Smooth muscle cell (in vitro differentiated cells): ENCODE measurements around the gene C16orf95. TPM values are rescaled to one million over a fixed set of nuclear protein-coding genes. Genes with fewer than 3 reads are reported as not detected.

Experiments
- DNase-seq: peaks from one replicate; lab custom pipeline; 2025; ENCODE audit not compliant: unreplicated experiment; lab: John Stamatoyannopoulos, UW
- H2AFZ ChIP-seq: fragments of 200-600 bp; sonication (generic); 2 replicates; pipeline ENCODE4 v1.6.0; 2016; ENCODE audit warnings: antibody characterized with exemption, low read depth, mild to moderate bottlenecking
- H3F3A ChIP-seq: fragments of 200-600 bp; sonication (generic); 2 replicates; pipeline ENCODE4 v1.6.0; 2017; ENCODE audit warnings: antibody characterized with exemption, low read depth
- H3K27ac ChIP-seq: fragments of 200-600 bp; sonication (generic); 2 replicates; pipeline ENCODE4 v1.5.1; 2016; ENCODE audit warnings: low read depth, mild to moderate bottlenecking
- H3K27me3 ChIP-seq: fragments of 200-600 bp; sonication (generic); 2 replicates; pipeline ENCODE4 v1.6.1; 2016; ENCODE audit warnings: low read depth, mild to moderate bottlenecking
- H3K36me3 ChIP-seq: fragments of 200-600 bp; sonication (generic); 2 replicates; pipeline ENCODE4 v1.5.1; 2016; ENCODE audit warnings: low read depth
- H3K4me1 ChIP-seq: fragments of 200-600 bp; sonication (generic); 2 replicates; pipeline ENCODE4 v1.5.1; 2016; ENCODE audit warnings: low read depth
- H3K4me2 ChIP-seq: fragments of 200-600 bp; sonication (generic); 2 replicates; pipeline ENCODE4 v1.6.0; 2016; ENCODE audit warnings: mild to moderate bottlenecking
- H3K4me3 ChIP-seq: fragments of 200-600 bp; sonication (generic); 2 replicates; pipeline ENCODE4 v1.5.1; 2016; ENCODE audit warnings: mild to moderate bottlenecking
- H3K79me2 ChIP-seq: fragments of 200-600 bp; sonication (generic); 2 replicates; pipeline ENCODE4 v1.6.0; 2016; ENCODE audit warnings: low read depth, mild to moderate bottlenecking
- H3K9ac ChIP-seq: fragments of 200-600 bp; sonication (generic); 2 replicates; pipeline ENCODE4 v1.6.0; 2016; ENCODE audit warnings: low read depth
- H3K9me3 ChIP-seq: fragments of 200-600 bp; sonication (generic); replicated peaks from 2 replicates; pipeline ENCODE4 v1.5.1; 2016; ENCODE audit warnings: low read depth
- H4K20me1 ChIP-seq: fragments of 200-600 bp; sonication (generic); 2 replicates; pipeline ENCODE4 v1.6.0; 2016; ENCODE audit warnings: low read depth
- WGBS: methylation state at CpG from one replicate; pipeline ENCODE4 v1.1.7; 2016; ENCODE audit warnings: low lambda C conversion rate; 5-methylcytosine and 5-hydroxymethylcytosine counted together
- polyA plus RNA-seq: library from polyadenylated mRNA; unstranded; fragments of >200 nt; fragmentation: Nextera tagmentation; extraction: Ambion mirVana; gene quantifications from 2 replicates; pipeline ENCODE4 v1.2.1, GENCODE V29; 2016
- total RNA-seq: library from RNA; depleted of rRNA; stranded (reverse); fragments of >200 nt; gene quantifications from 2 replicates; pipeline ENCODE4 v1.2.3, GENCODE V29; 2014
- TF ChIP-seq, protein P1 (sequence below): fragments of 200-600 bp; sonication (generic); IDR thresholded peaks from 2 replicates; pipeline ENCODE4 v1.5.1; 2017; ENCODE audit warnings: borderline replicate concordance, mild to moderate bottlenecking, antibody characterized with exemption; ENCODE audit not compliant: insufficient read depth, poor library complexity, severe bottlenecking

Gene C16orf95
- total and polyA plus RNA-seq, 2 experiments from 2014 or later, result 7.7 to 8.0 TPM

- Histone ChIP-seq H2AFZ (no peak overlapping the region), H3K4me1 (no peaks in the 10 kb centered on the region), H4K20me1 (peaks cover 22% of the 10 kb centered on the region), H3K27me3 (no peaks in the 10 kb centered on the region), H3K79me2 (no peaks in the 10 kb centered on the region), H3K4me3 (no peak overlapping the region), H3K36me3 (no peaks in the 10 kb centered on the region), H3F3A (no peaks in the 10 kb centered on the region), H3K27ac (no peak overlapping the region), H3K9ac (no peak overlapping the region), H3K9me3 (no peaks in the 10 kb centered on the region), H3K4me2 (no peak overlapping the region)
- 96% methylated on average over 41 of the region's 41 CpGs for WGBS
- DNase-seq, result no peak
- TF ChIP-seq, protein P1, sequence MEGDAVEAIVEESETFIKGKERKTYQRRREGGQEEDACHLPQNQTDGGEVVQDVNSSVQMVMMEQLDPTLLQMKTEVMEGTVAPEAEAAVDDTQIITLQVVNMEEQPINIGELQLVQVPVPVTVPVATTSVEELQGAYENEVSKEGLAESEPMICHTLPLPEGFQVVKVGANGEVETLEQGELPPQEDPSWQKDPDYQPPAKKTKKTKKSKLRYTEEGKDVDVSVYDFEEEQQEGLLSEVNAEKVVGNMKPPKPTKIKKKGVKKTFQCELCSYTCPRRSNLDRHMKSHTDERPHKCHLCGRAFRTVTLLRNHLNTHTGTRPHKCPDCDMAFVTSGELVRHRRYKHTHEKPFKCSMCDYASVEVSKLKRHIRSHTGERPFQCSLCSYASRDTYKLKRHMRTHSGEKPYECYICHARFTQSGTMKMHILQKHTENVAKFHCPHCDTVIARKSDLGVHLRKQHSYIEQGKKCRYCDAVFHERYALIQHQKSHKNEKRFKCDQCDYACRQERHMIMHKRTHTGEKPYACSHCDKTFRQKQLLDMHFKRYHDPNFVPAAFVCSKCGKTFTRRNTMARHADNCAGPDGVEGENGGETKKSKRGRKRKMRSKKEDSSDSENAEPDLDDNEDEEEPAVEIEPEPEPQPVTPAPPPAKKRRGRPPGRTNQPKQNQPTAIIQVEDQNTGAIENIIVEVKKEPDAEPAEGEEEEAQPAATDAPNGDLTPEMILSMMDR, result no peak
These were observed 16.6 kb upstream of the C16orf95 start for GRCh38 chr16:87333581-87334331.

DNA sequence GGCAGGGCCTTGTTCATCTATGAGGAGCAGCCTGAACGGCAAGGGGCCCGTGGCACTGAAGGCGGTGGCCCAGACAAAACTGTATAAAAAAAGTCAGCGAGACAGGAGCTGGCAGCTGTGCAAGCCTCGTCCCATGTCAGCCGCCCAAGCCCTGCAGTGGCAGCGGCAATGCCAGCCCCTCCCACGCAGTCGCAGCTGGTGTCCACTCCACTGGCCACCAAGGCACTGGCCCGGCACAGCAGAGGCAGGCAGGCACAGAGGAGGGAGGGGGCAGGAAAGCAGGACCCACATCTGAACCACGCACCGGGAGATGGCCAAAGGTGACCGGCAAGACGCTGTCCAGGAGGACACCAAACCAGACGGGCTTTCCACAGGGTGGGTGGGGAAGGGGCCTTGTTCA is 15.9 kb upstream of the C16orf95 start:
- Histone ChIP-seq H3K27ac (no peak overlapping the region), H2AFZ (no peak overlapping the region), H3F3A (no peaks in the 10 kb centered on the region), H3K27me3 (no peaks in the 10 kb centered on the region), H3K4me3 (no peak overlapping the region), H3K9ac (no peak overlapping the region), H4K20me1 (peaks cover 22% of the 10 kb centered on the region), H3K4me1 (no peaks in the 10 kb centered on the region), H3K36me3 (no peaks in the 10 kb centered on the region), H3K79me2 (no peaks in the 10 kb centered on the region), H3K9me3 (no peaks in the 10 kb centered on the region), H3K4me2 (no peak overlapping the region)
- WGBS, result 94% methylated on average over 14 of the region's 15 CpGs
- no peak for DNase-seq
- TF ChIP-seq, protein P1, result no peak

DNA sequence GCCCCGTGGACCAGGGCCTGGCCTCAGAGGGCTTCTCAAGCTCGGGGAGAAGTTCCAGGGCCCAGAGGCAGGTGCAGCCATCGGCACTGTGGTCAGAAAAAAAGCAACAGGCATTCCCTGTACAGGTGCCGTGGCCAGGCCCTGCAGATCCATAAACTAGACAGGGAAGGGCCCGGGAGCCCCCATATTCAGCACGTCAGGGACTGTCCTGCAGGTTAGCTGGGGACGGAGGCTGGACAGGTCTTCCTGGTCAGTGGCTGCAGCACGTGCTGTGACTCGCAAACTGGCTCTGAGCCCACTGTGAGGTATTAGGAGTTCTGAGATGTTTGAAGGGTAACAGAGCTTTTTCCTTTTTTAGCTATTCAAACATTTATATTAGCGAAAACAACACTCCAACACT is 15.0 kb upstream of the C16orf95 start:
- Histone ChIP-seq H3K9me3 (no peaks in the 10 kb centered on the region), H4K20me1 (peaks cover 14% of the 10 kb centered on the region), H3K4me1 (no peaks in the 10 kb centered on the region), H3K79me2 (no peaks in the 10 kb centered on the region), H3K4me2 (no peak overlapping the region), H3K9ac (no peak overlapping the region), H3K27ac (no peak overlapping the region), H3K4me3 (no peak overlapping the region), H2AFZ (no peak overlapping the region), H3K27me3 (no peaks in the 10 kb centered on the region), H3K36me3 (no peaks in the 10 kb centered on the region), H3F3A (no peaks in the 10 kb centered on the region)
- DNase-seq, result no peak
- WGBS, result 90% methylated on average over 10 of the region's 10 CpGs
- TF ChIP-seq, protein P1, result no peak
